ENCODE data around the gene RNF214.

Gene RNF214

GRCh38 chr11:117282956-117283355 lies 50.5 kb downstream of the RNF214 start:
- DNase-seq (ENCODE audit: low spot score) = no peak

GRCh38 chr11:117284053-117284452 lies 51.6 kb downstream of the RNF214 start:
- DNase-seq (ENCODE audit: low spot score) = no peak

DNA sequence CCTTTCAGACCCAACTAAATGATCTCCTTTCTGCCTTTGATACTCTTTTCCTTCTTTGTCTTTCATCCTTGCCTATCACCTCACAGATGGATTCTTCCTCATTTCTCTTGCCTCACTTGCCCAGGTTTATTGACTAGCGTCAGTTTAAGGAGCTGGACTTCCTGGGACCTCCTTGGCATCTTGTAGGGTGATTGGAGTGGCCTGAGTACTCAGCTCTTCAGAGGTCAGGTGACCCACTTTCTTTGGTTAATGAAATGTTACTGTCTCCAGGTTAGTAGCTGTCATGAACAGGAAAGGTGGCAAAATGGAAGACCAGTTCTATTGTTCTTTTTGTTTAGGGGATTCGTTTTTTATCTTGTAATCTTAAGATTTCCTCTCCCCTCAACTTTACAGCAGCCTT lies 54.1 kb downstream of the RNF214 start:
- DNase-seq (ENCODE audit: low spot score) = no peak

- DNase-seq (ENCODE audit: low spot score) = no peak
Observed at GRCh38 chr11:117287668-117288067, 55.2 kb downstream of the RNF214 start.

DNA sequence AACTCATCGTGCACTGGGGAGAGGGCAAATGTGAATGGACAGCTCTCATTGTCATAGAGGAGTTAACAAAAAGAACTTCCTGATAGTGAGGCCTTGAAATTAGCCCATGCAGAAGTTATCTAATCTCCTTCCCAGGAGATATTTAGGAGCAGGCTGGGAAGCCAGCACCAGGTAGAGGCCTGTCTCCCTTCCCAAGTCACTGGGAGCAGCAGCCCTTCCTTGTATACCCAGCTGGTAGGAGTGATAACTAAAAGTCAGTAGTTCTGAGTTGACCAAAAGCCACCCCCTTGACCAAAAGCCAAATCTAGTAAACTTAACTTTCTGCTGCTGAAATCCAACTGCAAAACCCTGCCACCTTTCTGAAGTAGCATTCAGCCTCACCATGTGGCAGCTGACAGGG lies 57.3 kb downstream of the RNF214 start:
- DNase-seq (ENCODE audit: low spot score) = no peak

GRCh38 chr11:117290809-117291396 lies 58.4 kb downstream of the RNF214 start, which contains the start of gene BACE1-AS:
Gene BACE1-AS (plus strand): TSS chr11:117291346.
- no peak for DNase-seq (ENCODE audit: low spot score)

GRCh38 chr11:117292616-117293015 lies 60.1 kb downstream of the RNF214 start:
- DNase-seq (ENCODE audit: low spot score) = no peak

DNA sequence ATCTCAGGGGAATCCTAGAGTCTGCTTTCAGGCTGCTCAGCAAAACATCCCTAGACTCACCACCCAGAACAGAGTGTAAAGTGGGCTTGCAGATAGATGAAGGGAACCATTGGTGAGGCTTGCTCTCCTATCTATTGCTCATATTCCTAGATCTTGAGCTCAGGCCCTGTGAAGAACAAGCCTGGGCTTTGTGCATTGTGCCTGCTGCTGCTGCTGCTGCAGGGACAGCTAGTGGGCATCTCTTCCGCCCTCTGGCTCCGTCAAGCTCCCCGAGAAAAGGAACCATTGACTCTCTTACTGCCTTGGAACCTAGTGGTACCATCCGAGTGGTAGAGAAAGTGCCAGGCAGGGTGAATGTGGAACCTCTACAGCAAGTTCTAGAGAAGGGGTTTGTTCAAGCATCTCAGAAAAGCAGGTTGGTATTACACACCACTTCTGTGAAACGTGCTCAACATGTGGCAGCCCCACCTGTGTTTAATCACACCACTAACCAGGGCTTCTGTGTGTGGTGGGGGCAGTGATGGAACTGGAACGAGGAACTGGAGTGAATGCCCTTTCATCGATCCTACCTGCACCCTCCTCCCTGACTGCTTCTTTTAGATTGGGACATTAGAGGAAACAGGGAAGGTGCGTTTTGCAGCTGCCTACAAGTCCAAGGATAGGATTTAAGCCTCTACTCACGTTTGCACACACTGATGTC lies 63.1 kb downstream of the RNF214 start:
- DNase-seq (ENCODE audit: low spot score) = no peak

DNA sequence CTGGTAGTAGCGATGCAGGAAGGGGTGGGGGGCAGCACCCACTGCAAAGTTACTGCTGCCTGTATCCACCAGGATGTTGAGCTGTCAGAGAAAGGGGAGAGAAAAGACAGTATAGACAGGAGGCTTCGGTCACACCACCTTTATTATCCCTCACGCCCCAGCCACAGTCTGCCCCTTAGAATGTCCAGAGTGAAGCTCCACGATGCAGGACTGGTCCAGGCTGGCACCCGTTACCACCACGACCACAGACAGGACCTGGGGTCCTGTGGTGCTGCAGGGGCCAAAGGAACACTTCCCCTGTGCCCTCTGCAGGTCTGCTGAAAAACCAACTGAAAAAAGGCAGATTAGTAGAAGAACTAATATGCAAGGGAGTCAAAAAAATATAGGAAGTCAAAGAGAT lies 64.4 kb downstream of the RNF214 start:
- no peak for DNase-seq (ENCODE audit: low spot score)

DNA sequence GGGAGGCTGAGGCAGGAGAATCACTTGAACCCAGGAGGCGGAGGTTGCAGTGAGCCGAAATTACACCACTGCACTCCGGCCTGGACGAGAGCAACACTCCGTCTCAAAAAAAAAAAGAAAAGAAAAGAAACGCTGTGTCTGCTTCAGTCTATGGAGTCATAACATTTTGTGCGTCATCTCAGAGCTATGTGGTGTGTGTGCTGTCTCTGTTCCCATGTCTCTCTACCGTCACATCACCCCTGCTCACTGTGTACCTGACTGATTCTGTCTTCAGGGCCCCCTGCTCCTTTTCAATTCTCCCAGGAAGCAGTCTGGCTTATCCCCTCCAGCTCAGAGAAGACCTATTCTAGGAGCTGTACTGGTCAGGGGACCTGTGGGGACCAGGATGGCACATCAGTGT lies 65.7 kb downstream of the RNF214 start:
- DNase-seq (ENCODE audit: low spot score) = no peak

DNA sequence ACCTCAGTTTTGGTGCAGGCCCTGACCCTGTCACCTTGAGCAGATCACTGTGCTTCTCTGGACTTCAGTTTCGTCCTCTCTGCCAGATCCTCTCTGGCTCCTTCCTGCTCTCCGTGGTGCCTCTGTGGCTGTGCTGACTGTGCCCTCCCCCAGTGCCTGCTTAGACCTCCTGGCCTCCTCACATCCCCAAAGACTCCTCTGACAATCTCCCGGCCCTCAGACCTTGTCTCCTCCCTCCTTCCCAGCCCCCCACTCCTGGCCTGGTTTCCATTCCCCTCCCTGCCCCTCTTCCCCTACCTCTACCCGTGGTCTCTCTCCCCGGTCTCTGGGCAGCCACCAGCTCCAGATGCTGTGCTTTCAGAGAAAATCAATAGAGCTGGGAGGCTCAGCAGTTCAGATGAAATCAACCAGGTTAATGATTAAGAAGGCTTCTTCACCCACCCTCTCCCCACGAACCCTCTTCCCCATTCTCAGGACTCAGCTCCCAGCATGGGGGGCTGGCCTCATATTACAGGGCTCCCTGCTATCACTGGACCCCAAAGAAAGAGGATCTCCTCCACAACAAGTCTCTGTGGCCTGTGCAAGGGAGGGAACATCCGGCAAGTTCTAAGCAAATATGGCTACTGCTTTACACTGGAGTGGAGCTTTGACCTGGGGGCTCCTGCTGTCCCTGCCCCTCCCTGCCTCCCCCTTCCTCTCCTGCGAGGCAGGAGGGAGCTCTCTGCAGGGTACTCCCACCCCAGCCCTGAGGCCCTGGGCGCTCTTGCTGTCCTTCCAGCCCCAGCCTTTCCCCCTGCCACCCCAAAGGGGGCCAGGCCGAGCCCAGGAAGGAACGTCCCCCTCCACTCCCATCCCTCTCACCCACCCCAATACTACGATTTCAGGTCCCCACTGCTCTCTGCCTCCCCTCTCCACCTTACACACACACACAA lies 67.1 kb downstream of the RNF214 start:
- DNase-seq (ENCODE audit: low spot score) = no peak

- DNase-seq (ENCODE audit: low spot score) = no peak
Observed at GRCh38 chr11:117300283-117300663, 67.8 kb downstream of the RNF214 start.

DNA sequence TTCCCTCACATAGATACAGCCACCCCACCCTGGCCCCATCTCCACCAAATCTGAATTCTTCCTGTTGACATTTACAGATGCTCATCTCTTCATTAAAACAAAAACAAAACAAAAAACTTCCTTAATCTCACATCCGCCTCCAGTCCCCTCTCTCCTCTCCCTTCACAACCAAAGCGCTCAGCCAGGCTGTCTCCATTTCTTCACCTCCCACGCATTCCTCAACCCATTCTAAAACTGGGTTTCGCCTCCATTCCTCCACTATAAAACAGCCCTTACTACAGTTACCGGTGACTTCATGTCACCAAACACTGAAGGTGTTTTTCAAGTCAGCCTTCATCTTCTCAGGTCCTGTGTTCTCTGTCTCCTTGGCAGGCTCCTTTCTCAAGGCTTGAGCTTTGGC lies 68.3 kb downstream of the RNF214 start:
- DNase-seq (ENCODE audit: low spot score) = no peak

- DNase-seq (ENCODE audit: low spot score) = no peak
Observed at GRCh38 chr11:117302228-117302627, 69.8 kb downstream of the RNF214 start.

- no peak for DNase-seq (ENCODE audit: low spot score)
Observed at GRCh38 chr11:117303101-117303500, 70.6 kb downstream of the RNF214 start.

DNA sequence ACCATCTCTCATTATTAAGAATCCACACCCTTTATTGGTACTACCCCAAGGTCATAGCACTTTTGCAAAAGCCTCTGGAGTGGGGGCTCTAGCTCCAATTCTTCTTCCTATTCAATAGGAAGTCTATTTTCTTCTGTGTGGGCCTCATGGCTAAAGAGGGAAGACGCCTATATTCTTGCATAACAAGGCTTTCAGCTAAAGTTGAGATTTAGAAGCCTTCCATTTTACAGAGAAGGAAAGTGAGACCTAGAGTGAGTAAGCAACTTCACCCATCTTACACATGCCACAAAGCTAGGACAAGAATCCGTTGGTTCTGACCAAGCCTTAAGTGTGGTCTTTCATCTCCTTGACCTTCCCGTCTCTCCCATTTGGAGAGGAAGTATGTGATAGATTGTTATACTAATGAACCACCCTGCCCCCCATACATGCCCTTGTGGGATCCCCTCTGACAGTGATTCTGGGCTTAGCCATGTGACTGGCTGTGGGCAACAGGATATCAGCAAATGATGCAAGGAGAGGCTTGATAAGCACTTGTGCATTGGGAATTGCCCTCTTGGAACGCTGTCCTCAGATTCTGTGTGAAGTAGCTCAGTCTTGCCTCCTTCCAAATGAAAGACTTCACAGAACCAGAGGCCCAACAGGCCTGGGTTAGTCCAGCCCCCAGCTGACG lies 71.3 kb downstream of the RNF214 start:
- no peak for DNase-seq (ENCODE audit: low spot score)

GRCh38 chr11:117305145-117305544 lies 72.7 kb downstream of the RNF214 start:
- DNase-seq (ENCODE audit: low spot score) = no peak

DNA sequence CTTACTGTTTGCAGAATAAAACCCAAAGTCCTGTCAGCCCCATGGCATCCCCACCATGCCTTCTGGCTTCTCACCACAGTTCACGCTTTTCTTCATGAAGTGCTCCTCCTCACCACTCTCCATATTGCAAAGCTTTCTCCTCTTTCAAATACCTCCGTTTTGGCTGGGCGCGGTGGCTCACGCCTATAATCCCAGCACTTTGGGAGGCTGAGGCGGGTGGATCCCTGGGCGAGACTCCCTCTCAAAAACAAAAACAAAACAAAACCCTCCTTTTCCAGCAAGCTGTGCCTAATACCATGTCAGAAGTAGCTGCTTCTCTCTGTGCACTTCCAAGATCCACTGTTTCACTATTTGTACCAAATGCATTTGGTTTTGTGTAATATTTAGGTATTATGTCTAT lies 76.8 kb downstream of the RNF214 start:
- DNase-seq (ENCODE audit: low spot score) = no peak

GRCh38 chr11:117313091-117313490 lies 80.6 kb downstream of the RNF214 start:
- no peak for DNase-seq (ENCODE audit: low spot score)

- DNase-seq (ENCODE audit: low spot score) = no peak
Observed at GRCh38 chr11:117313828-117314768, 81.6 kb downstream of the RNF214 start.

DNA sequence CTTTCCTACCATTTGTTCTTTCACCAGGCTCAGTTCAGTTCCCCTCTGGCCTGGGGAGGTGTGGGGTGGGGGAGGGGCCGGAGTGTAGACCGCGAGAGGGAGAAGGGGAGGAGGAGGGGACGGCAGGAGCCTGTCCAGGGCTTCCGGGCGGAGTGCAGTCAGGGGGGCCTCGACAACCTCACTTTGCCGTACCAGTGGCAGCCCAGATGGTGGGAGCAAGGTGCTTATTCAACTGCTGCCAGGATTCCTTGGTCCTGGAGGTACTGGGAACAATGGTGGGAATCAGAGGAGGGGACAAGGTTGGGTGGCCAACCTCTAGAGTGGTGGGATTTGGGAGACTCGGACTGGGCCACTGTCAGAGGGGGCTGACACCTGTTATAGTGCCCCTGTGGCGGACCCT lies 82.4 kb downstream of the RNF214 start:
- DNase-seq (ENCODE audit: low spot score) = no peak

Measured in AG08395 (cell line).